ENCODE measurements around the gene MED26.

MED26 gene

DNA sequence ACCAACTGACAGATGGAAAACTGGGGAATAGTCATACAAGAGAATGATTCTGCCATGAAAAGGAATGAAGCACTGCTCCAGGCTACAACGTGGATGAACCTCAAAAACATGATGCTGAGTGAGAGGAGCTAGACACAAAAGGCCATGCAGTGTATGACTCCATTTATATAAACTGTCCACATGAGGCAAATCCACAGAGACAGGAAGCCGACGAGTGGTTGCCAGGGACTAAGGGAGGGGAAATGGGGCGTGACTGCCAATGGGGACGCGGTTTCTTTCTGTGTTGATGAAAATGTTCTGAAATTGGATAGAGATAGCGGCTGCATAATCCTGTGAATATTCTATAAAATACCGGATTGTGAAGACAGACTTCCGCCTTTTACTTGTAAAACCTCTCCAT is 21.7 kb upstream of the MED26 start:
- no peak for DNase-seq (ENCODE audit: low spot score)

DNA sequence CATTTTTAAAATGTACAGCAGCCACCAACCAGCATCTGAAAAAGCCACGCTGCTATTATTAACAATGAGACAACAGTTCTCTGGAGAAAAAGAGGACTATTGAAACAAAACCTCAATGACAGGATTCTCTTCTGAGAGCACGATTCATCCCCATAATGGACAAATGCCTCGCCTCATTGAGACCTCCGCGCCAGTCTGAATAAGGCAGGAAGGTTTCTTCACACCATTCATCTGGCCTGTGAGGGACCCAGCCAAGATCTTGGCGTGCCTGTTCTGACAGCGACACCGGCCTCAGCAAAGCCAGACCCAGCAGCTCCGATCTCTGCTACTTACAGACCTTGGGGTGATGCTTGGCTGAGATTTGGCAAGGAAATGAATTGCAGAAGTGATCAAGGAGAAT is 17.1 kb upstream of the MED26 start:
- DNase-seq (ENCODE audit: low spot score), result peak; percentile 90

DNA sequence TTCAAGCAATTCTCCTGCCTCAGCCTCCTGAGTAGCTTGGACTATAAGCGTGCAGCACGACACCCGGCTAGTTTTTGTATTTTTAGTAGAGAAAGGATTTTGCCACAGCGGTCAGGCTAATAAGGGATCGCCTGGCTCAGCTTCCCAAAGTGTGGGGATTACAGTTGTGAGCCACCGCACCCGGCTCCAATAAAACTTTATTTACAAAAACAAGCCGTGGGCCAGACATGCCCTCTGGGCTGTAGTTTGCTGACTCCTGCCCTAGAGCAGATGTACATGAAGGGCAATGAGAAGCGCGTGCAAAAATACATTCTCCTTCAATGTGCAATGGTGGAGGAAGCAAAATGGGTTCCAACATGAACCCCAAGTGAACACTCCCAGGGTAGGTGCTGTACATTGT is 13.7 kb upstream of the MED26 start:
- no peak for DNase-seq (ENCODE audit: low spot score)

DNA sequence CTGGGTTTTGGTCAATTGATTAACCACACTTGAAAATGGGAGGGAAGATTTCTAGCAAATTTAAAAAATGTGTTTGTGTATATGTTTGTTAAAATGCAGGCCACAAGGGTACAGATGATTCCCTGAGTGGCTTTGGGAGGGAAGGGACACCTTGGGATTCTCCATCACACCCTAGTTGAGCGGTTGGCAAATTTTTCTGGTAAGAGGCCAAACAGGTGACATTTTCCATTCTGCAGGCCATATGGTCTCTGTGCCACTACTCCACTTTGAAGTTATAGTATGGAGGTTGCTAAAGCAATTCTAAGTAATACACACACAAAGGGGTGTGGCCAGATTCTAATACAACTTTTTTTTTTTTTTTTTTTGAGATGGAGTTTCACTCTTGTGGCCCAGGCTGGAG is 12.9 kb upstream of the MED26 start:
- DNase-seq (ENCODE audit: low spot score), result no peak

DNA sequence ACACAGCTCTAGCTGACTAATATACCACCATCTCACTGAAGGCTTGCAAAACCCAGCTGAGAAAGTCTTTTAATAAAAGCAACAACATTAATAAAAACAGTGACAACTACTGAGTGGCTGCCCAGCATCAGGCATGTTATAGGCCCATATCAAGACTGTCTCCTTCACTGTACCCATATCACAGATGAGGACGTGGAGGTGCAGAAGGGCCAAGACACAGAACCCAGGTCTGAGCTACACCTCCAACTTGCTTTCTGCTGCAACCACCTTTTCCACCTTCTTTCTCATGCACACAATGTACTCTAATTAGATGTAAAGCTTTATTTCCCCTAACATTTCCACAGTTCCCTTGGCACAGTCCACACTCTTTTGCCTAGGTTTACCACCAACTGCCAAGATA is 10.7 kb upstream of the MED26 start:
- DNase-seq (ENCODE audit: low spot score), result no peak

DNA sequence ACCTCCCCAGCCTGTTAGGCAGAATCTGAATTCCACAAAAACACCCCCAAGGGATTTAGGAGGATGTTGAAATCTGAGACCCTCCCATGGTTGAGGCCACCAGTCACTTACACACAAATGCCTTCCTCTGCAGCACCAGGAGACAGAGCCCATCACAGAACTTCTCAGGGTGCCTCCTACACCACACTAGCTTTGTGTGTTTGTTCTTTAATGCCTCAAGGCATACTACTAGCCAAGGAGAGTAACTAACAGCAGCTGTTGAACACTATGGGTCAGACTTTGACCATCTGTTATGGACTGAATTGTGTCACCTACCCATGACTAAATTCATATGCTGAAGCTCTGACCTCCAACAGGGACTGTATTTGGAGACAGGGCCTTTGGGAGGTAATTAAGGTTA is 9.5 kb upstream of the MED26 start:
- no peak for DNase-seq (ENCODE audit: low spot score)

DNA sequence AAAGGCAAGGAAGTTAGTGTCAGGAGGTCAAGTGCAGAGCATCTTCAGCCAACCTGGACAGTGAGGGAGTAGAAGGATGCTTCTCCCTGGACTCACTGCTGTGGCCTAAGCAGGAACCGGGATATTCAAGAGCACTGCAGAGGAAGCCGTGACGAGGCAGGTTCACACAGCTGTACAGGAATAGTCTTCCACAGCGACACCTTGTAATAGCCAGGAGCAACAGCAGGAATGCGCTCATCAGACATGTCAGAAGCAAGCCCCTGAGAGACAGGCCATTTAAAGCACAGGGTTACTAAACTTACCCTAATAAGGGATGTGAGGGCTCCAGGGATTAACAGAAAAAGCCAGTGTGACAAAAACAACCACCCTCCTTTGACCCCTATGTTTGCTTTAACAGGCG is 3.5 kb upstream of the MED26 start:
- no peak for DNase-seq (ENCODE audit: low spot score)

DNA sequence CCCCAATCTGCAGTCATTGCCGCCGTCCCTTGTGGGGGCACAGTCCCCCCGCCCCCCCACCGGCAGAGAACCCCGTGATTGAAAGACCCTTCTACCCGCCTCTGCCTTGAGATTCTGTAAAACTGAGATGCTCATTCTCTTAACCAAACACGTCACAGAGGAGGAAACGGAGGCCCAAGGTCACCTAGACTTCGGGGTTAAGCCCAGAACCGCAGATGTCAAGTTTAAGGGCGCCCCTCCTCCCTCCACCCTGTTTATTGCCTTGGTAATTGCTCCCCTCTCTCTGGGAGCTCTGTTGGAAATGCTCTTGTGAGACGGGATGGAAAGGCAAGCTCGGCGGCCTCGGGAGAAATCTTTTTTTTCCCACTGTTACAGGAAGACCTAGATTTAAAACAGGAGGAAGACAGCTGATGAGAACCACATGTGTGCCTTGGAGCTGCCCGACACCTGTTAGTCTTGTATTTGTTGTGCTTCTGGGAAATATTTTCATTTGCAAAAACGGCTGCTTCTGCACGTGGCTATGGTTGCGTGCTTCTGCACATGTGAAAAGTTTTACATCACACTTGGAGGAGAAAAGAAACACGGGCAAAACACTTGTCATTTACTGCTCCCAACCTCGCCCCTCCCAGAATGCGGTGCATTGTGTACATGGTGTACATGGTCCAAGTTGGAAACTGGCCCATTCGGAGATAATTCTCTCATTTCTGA is 1.1 kb upstream of the MED26 start:
- peak; percentile 12 for DNase-seq (ENCODE audit: low spot score)

DNA sequence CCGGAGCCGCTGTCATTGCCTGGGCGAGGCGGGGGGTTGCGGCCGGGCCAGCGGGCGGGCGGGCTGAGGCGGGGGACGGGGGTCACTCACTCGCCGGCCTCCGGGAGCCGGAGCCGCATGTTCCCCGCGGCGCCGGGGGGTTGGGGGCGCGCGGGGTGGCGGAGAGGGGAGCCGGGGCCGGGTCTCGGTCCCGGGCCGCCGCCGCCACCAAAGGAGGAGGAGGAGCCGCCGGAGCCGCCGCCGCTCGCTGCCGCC is 149 bp downstream of the MED26 start:
- DNase-seq (ENCODE audit: low spot score), result no peak

DNA sequence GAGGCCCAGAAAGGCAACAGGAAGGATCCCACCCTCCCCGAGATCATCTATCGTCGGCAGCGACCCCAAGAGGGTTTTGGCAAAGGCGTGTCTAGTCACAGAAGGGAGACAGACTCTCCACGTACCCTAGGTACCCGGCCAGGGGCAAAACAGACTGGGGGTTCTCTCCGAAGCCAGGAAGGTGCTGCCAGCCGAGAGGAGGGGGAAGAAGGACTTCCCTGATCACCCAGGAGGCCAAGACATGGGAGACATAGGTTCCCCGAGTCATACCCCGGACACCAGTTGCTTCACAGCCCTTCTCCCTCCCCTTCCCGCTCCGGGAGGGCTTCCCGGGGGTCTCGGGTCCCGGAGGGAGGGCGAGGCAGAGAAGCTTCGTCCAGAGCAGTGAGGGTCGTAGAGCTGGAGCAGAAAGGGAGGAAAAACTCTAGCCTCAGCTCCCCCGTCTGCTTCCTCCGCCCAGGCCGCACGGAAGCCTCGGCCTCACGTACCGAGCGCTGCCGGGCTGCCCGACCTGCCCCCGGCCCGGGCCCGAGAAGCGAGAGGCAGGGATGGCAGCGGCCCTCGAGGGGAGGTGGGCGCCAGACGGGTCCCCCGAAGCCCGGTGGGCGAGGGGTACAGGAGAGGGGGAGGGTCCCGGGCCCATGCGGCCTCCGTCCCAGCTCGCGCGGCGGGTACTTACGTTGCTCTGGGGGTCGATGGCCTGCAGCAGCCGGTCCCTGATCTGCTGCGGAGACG is 644 bp downstream of the MED26 start:
- DNase-seq (ENCODE audit: low spot score), result no peak

DNA sequence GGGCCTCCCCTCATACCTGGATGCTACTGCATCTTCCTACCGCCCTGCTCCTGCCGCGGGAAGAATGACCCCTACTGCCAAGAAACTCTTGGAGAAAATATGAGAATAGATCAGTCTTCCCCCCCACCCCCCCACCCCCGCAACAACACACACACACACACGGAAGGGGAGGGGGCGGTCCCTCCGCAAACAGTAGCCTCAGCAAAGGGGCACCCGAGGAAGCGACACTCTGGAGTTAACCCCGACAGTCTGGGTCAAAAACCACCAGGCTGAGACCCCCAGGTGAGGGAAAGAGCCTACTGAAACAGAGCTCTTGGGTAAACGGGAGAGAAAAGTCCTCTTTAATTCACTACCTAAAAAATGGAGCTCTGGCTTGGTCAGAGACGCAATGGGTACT is 1.2 kb downstream of the MED26 start:
- no peak for DNase-seq (ENCODE audit: low spot score)

DNA sequence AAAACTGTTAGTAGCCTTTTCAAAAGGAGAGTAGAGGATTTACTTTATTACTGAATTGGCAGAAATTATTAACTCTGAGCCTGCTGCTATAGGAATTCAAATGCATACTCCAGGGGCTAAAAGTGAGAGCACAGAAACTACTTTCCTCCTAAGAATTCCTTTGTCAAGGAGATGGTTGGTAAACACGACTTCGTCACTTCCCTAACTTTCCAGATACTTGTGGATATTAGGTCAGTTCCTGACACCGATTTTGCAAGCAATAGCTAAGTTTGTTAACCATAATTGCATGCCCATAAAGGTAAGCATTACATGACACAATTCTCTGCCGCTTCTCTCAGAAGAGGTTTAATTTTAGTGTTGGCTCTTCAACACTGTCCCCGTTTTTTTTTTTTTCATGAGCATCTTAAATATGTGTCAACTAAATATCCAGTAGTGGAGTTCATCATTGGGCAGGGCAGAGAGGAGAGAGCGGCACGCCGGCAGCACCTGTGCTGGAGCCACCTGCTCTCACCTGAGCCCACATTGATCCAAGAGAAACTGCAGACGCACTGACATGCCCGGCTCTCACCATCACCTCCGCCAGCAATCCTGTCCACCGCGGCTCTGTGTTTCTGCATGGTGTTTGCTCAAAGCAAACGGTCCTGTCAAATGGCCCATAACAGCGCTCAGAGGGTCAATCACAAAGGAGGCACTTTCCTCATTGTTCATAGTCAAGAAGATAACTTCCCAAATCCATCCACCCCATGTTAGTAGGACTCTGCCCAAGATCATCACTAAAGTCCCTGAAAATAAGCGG is 2.6 kb downstream of the MED26 start:
- DNase-seq (ENCODE audit: low spot score), result no peak

DNA sequence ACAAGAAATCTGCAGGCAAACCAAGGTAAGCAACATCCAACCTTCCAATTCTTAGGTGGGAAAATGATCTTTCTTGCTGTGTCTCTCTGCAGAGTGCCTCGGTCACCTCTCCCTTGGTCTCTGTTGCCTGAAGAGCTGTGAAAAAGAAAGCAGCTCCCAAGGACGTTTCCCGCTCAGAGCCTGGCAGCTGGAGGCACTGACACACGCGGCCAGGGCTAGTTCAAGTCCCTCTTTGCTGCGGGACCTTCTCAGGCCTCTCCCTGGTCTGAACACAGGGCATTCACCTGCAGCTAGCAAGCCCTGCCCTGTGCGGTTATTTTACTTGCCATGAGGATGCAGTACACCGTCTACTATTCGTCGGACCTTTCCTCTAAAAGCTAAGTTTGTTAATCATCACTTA is 3.8 kb downstream of the MED26 start:
- DNase-seq (ENCODE audit: low spot score), result no peak

DNA sequence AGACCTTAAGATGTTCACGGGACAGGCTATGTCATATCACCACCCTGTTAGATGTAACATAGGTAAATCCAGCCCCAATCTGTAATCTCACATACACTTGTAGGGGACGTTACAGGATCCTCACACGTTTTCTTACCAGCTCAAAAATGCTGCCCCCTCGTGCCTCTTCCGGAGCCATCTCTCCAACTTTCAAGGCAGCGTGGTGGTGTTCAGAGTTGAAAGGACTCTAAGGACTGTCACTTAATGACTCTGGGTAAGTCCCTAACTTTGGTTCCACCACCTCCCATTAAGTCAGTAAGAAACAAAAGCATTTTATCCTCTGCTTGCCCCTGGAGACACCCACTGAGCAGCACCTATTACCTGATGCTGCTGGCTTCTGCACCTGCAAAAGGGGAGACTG is 4.4 kb downstream of the MED26 start:
- no peak for DNase-seq (ENCODE audit: low spot score)

DNA sequence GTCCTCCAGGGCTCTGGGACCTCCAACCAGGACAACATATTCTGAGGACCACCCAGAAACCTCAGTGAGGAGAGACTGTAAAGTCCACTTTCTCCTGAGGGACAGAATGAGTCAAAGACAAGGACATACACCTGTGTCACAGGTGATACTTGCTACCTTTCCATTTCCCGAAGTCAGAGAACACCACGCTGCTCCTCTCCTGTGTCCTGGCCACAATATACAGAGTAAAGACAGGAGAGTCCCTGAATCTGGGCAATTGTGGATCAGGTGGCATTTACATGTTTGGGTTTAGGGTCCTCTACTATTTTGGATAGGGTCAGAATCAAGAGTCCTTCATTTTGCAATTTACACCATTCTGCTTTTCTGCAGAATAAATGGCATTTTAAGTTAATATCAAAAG is 4.9 kb downstream of the MED26 start:
- DNase-seq (ENCODE audit: low spot score), result no peak

DNA sequence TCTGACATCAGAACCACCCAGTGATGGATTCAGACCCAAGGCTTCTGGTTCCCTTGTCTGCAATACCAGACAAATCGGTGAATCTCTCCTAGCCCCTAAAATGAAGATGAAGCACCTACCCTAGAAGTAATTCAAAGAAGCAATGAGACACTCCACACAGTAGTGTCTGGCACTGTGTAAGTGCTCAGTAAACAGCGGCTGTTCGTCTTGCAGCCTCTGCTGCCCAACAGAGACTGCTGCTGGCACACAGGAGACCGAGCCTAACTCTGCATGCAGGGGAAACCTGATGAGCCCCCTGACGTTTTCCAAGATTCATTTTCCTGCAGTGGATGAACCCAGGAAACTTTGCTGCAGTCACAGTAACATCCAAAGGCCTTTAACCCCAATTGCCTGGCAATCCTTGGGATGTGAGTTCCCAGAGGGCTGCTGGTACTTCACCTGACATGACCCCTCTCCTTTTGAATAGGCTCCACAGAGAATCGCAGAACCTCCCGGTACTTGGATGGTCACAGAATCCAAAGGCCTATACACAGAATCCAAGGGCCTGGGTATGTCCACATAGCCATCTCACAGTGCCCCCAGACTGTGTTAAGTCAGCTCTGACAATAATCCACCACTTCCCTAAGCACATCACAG is 6.7 kb downstream of the MED26 start:
- no peak for DNase-seq (ENCODE audit: low spot score)

DNA sequence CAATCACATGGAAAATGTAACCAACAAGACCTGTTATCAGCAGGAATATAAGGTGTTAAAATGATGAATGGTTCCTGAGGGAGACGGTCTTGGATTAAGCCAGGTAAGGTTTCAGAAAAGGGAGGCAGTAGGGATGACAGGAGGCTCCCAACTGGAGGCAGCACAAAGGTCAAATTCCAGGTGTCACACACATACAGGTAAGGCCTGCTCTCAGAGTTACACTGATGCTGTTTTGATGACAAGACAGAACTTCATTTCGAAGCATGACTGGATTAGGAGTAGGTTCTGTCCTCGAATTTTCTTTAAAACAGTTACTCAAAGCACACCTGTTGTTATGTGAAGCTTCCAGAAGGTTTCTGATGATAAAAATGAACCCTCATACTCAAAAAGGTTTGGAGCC is 7.4 kb downstream of the MED26 start:
- no peak for DNase-seq (ENCODE audit: low spot score)

DNA sequence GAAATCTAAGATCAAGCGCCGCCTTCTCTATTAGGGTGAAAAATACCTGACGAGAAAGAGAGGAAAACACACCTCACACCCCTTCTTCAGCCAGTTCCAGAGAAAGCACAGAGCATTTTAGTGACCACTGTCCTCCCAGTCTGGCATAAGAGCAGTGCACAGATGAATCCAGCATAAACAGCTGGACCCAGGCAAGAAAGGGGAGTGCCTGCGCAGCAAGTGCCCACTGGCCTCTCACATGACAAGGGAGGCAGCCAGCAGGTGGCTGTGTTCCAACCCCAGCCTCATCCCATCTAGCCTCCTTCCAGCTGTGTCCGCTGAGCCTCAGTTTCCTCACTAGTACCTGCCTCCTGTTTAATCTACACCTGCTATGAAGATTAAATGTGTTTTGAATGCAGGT is 8.0 kb downstream of the MED26 start:
- no peak for DNase-seq (ENCODE audit: low spot score)

DNA sequence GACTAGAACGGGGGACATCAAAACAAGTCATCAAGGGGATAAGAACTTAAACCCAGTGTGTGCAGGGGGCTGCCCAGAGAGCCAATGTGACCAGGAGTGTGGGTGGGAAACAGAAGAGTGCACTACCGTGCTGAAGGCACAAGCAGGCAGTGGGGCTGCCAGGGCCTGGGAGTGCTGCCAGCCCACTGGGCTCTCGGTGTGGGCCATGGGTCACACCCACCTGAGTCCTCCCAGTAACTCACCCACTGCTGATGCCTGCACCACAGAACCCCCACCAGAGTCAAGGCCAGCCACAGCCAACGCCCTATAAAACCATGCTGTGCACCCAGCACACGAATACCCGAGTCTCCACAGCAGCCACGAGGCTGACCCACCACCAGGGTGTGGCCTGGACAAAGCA is 8.5 kb downstream of the MED26 start:
- no peak for DNase-seq (ENCODE audit: low spot score)

DNA sequence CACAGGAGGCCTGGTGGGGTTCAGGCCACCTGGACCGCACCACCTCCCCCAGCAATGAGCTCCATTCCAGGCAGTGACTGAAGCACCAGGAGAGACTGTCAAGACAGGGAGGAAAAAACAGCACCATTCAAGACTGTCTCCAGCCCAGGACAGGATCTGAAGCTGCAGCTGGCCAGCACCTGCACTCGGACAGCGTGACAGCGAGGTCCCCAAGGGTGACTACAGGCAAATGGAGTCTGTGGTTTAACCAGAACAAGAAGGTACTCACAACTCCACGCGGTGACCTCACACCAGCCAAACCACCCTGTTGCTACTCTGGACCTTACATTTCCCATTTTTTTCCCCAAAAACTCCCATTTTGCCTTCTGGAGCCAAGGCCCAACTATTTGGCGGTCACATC is 9.8 kb downstream of the MED26 start:
- DNase-seq (ENCODE audit: low spot score), result no peak

DNA sequence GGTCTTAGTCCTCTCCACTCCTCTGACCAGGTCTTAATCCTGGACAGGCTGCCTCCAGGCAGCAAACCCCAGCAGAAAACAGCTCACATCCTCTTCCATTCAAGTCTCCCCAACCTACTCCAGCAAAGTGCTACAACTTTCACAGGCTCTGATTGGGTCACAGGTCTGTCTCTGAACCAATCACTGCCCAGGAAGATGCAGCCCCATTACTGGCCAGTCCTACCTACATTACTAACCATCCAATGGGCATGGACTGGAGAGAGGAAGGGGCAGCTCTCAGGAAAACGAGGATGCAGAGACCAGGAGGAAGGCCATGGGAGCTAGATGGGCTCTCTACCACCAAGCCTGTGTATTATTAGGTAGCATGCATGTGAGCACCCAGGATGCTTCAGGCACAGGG is 12.2 kb downstream of the MED26 start:
- DNase-seq (ENCODE audit: low spot score), result no peak

DNA sequence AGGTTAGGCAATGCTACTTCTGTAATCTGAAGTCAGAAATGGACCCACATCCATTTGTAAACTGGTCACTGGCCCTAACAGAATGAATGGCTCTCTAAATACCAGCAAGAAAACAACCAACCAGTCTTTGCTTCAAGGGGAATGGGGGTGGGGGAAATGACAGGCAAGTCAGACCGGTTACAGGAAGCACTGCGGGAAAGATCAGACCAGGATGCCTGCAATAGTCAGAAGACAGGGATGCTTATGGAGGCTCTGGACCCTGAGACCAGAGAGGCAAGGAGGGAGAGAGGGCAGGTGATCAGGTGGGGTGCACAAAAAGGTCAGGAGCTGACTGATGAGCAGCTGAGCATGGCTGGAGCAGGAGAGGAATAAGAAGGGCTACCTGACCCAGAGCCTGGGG is 13.1 kb downstream of the MED26 start:
- no peak for DNase-seq (ENCODE audit: low spot score)

DNA sequence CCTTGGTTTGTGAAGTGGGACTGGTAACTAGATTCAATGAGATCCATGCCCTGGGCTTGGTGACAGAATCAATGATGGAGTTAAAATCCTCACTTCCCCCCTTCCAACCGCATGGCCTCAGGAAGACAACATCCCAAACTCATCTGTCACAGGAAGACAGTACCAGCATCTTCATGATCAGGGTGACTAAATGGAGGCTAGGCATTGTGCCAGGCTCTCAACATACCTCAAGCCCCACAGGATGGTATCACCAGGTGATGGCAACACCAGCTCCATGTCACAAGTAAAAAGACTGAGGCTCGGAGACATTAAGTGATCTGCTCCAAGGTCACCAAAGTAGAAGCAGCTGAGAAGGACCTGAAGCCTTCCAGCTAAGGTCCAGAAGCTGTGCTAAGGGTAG is 14.2 kb downstream of the MED26 start:
- no peak for DNase-seq (ENCODE audit: low spot score)
